NCI-H128 (cell line): ENCODE measurements around the gene PROS1.
"Not testable (repeated sequence)": the region's sequence is repeated elsewhere in the genome, so short reads cannot be mapped to it uniquely, and the experiment has no call there.

Experiments used
- DNase-seq: peaks from one replicate; lab custom pipeline; 2025; ENCODE audit not compliant: unreplicated experiment; lab: John Stamatoyannopoulos, UW

Gene PROS1

DNA sequence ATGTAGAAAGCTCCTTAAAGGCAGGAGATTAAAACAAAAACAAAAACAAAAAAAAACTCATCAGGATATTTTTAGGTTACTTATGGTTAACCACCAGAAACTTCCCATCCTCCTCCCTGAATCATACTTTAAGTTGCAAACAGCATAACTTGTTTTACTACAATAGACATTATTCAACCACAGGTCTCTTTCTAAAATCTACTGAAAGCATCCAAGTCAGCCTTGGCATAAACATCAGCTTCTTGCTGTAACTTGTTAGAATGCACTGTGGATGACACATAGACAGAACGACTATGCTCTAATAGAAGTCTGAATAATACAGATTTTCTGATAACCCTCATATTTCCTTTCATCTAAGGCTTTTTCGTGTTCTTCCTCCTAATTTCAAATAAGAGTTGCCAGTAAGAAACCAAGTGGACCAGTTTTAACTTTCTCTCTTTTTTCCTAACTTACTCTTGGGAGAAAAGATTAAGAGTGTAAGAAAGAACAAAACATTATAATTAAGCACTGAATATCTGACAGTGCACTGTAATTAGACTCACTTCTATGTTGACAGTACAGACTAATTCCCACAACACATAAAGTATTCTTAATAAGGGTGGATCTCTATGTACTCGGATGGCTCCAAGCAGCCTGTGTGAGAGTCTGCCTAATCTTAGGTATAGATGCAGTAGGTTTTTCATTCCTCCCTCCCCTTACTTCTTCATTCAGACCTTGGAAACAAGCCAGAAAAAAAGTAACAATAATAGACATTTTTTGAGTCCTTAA, 95.3 kb downstream of the PROS1 start:
- DNase-seq, result not testable (repeated sequence)

DNA sequence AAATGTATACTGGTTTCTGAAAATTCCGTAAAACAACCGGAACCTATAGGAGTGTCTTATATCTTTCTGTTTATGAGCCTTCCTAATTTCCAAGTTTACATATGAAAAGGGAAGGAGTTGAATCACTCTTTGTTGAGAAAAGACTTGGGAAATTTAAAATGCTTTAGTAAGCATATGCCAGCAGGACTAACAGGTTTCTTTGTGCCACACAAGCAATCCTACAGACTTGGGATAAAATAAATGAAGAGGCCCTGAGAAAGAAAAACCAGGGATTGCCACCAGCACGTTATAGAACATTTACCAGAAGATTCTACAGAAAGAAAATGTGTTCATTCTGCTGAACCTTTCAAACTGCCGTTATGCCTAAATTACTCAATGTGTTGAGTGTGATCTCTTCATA, 96.3 kb downstream of the PROS1 start:
- DNase-seq, result not testable (repeated sequence)

DNA sequence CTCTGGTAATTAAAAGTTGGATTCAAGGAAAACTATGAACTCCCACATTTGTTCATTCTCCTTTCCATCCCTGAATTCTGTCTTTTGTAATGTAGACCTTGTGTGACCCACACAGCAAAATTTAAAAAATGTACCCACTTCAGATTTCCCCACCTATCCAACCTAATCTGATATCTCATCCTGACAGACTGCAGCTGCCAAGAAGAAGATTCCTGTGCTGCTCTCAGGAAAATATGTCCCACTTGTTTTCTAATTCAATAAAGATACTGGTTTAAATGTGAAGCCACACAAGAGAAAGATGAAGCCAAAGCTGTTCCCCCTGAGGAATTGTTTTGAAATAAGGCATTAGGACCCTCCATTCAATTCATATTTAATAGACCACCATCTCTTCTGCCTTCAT, 100.3 kb downstream of the PROS1 start:
- DNase-seq, result not testable (repeated sequence)

DNA sequence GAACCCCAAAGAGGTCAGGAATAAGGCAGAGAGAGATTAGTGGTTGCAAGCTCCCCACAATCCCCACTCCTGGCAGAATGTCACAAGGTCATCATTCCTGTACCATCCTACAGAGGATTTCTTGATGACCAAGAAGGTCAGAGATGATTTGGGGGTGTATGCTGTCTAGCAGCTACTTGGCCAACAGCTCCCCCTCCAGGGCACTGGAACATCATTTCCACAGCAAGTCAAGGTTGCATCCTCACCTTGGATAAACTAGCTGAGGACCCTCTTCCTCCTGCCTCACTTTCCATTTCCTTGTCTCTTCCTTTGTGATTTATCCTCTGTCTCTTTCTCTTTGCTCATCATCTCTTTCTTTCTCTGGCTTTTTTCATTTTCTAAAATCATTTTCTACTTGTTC, 106.3 kb downstream of the PROS1 start:
- no peak for DNase-seq

DNA sequence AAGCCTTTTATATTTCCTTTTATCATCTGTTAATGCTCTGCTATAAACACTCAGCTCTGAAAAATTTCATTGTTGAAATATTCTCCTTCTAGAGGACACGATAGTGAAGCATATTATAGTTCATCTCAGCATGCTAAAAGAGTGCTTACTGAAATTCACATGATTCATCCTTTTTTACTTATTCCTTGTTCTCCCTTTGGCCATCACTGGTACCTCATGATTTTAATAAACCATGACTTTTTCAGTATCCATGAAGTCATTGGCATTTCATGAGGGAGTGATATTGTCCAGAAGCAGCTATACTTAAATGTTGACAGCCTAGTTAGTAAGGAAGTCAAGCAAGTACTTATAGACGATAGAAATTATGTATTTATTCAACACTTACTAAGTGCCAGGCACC, 112.7 kb downstream of the PROS1 start:
- DNase-seq, result no peak

DNA sequence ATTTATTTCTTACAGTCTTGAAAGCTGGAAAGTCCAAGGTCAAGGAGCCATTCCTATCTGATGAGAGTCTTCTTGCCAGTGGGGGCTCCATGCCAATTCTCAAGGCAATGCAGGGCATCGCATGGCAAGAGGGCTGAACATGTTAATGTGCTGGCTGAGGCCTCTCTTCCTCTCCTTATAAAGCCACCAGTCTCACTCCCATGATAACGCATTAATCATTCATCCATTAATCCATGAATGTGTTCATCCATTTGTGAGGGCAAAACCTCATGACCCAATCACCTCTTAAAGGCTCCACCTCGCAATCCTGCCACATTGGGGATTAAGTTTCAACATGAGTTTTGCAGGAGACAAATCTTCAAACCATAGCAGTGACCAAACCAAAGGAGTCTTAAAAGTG, 118.3 kb downstream of the PROS1 start:
- DNase-seq, result no peak

DNA sequence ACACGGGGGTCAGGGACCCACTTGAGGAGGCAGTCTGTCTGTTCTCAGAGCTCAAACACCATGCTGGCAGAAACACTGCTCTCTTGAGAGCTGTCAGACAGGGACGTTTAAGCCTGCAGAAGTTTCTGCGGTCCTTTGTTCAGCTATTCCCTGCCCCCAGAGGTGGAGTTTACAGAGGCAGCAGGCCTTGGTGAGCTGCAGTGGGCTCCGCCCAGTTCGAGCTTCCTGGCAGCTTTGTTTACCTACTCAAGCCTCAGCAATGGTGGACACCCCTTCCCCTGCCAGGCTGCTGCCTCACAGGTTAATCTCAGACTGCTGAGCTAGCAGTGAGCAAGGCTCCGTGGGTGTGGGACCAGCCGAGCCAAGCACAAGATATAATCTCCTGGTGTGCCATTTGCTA, 121.5 kb downstream of the PROS1 start:
- DNase-seq, result not testable (repeated sequence)

DNA sequence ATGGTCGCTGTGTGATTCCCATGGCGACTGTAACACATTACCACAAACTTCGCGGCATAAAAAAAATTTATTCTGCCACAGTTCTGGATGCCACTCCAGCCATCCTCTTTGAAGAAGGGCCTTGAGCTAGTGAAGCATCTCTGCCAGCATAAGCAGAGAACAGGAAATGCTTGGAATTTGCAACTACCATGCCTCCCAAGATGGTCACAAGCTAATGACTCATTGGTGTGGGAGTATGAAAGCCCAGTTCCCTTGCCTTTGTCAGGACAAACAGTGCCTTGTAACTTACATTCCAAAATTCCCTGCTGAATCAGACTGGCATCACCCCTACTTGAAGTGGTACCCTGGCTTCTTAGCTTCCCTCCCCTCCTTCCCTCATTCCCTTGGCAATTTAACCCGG, 129.7 kb downstream of the PROS1 start:
- DNase-seq, result no peak

DNA sequence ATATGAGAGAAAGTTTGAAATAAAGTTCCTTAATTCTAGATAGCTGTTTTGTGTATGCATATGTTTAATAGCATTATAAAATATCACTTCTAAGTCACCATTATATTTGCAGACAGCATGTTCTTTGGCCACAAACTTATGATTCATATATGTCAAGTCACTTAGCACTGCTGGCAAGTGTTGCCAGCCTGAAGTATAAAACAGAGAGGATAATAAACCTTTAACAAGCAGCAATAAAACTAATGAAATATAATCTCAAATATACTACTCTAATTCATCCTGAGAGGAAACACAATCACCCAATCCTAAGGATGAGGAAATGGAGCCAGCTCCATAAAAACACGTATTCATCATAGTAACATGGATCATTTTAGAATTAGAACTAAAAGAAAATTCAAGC, 134.5 kb downstream of the PROS1 start:
- DNase-seq, result not testable (repeated sequence)
